ENCODE data around the gene SMAD9.
A peak's percentile ranks its signal among the peaks of the same experiment; 100 is the strongest.

Gene SMAD9

DNA sequence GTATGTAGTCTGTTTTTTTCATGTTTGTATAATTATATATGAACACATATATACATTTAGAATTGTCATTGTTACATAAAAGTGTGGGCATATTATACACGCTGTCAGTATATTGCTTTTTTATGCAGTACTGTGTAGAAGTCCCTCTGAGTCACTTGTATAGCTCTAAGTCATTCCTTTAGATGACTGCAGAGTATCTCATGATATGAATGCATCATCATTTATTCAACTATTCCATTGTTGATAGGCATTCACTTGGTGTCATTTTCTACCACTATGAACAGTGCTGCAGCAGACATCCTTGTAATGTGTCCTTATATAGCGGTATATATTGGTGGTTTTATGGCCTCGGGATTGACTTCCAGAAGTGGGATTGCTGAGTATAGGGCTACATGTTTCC lies 85.7 kb downstream of the SMAD9 start:
- TF ChIP-seq, protein P1, sequence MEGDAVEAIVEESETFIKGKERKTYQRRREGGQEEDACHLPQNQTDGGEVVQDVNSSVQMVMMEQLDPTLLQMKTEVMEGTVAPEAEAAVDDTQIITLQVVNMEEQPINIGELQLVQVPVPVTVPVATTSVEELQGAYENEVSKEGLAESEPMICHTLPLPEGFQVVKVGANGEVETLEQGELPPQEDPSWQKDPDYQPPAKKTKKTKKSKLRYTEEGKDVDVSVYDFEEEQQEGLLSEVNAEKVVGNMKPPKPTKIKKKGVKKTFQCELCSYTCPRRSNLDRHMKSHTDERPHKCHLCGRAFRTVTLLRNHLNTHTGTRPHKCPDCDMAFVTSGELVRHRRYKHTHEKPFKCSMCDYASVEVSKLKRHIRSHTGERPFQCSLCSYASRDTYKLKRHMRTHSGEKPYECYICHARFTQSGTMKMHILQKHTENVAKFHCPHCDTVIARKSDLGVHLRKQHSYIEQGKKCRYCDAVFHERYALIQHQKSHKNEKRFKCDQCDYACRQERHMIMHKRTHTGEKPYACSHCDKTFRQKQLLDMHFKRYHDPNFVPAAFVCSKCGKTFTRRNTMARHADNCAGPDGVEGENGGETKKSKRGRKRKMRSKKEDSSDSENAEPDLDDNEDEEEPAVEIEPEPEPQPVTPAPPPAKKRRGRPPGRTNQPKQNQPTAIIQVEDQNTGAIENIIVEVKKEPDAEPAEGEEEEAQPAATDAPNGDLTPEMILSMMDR (IDR thresholded peaks at IDR 0.05; ENCODE audit: low read depth, low read length, missing control alignments): no peak
- no peak overlapping the region for H3K4me3 ChIP-seq (ENCODE audit: low read depth, low read length)
- no peak for DNase-seq (ENCODE audit: low read depth)
- in situ Hi-C loops (cut with HindIII; ENCODE audit: low sequenced_read_pairs): no loop called here

DNA sequence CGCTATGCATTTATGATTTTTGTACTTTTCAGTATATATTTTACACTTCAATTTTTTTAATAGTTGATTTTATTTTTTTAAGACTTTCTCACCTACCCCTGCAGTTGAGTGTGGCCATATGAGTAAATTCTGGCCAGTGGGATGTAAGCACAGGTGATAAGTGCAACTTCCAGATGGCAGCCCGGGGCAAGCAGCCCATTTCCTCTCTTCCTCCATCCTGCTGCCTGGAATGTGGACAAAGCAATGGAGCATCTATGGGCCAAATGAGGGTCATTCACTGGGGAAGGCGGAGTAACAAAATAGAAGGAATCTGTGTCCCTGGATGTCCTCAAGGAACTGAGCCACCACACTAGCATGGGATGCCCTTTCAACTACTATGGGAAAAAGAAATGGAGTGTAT lies 88.7 kb downstream of the SMAD9 start:
- no peak overlapping the region for H3K4me3 ChIP-seq (ENCODE audit: low read depth, low read length)
- in situ Hi-C loops (cut with HindIII; ENCODE audit: low sequenced_read_pairs): no loop called here
- TF ChIP-seq, protein P1 (IDR thresholded peaks at IDR 0.05; ENCODE audit: low read depth, low read length, missing control alignments): no peak
- DNase-seq (ENCODE audit: low read depth): no peak

DNA sequence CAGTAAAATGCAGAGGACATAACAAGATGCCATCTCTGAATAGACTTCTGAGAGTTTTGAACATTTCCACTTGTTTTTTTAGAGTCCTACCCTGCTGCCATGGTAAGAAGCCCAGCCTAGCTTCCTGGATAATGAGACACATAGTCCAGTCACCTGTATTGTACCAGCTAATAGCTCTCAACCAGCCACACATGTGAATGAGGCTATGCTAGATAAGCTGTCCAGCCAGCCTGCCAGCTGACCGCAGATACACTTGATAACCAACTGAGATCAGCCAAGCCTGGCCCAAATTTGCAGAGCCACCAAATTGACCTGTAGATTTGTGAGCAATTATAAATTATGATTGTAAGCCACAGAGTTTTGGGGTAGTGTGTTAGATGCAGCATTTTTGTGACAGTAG lies 90.3 kb downstream of the SMAD9 start:
- no peak overlapping the region for H3K4me3 ChIP-seq (ENCODE audit: low read depth, low read length)
- TF ChIP-seq, protein P1 (IDR thresholded peaks at IDR 0.05; ENCODE audit: low read depth, low read length, missing control alignments): no peak
- DNase-seq (ENCODE audit: low read depth): no peak
- in situ Hi-C loops (cut with HindIII; ENCODE audit: low sequenced_read_pairs): no loop called here

DNA sequence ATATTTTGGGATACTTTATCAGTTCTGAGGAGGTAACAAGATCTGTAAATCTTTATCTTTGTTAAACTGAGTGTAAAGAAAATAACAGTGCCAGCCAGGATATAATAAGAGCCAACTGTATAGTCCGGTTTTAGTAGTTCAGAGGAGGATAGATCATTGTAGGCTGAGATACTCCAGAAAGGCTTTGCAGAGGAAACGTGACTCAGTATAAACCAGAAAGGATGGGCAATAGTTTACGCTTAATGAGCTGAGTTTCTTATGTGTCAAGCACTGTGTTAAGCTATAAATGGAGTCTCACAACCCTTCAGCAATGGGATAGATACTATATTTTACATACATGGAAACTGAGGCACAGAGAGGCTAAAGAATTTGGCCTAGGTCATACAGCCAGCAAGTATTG lies 97.3 kb downstream of the SMAD9 start:
- no peak for DNase-seq (ENCODE audit: low read depth)
- no peak overlapping the region for H3K4me3 ChIP-seq (ENCODE audit: low read depth, low read length)
- TF ChIP-seq, protein P1 (IDR thresholded peaks at IDR 0.05; ENCODE audit: low read depth, low read length, missing control alignments): no peak
- in situ Hi-C loops (cut with HindIII; ENCODE audit: low sequenced_read_pairs): no loop called here

DNA sequence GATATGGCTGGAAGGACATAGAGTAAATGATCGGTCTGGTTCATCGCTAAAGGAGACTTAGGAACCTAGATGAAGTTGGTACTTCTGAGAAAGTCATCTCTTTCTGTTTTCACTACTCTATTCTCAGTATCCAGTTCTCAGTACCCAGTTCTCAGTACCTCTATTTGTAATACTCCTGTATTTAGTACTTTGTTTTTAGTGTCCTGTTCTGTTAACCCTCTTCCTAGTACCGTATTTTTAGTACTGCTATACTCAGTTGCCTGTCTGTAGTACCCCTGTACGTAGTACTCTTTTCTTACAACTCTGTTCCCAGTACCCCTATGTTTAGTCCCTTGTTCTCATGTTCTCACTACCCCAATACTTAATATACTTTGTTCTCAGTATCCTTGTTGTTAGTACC lies 99.8 kb downstream of the SMAD9 start:
- DNase-seq (ENCODE audit: low read depth): no peak
- H3K4me3 ChIP-seq (ENCODE audit: low read depth, low read length): peak overlapping the region; percentile 56
- TF ChIP-seq, protein P1 (IDR thresholded peaks at IDR 0.05; ENCODE audit: low read depth, low read length, missing control alignments): no peak
- in situ Hi-C loops (cut with HindIII; ENCODE audit: low sequenced_read_pairs): no loop called here

DNA sequence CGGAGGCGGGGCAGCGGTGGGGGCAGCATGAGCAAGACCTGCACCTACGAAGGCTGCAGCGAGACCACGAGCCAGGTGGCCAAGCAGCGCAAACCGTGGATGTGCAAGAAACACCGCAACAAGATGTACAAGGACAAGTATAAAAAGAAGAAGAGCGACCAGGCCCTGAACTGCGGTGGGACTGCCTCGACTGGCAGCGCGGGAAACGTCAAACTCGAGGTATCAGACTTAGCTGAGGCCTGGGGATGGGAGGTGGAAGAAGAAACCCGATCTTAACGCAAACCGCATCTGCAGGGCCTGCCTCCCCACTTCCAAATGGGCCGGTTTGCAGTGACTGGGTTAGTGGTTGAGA lies 100.3 kb downstream of the SMAD9 start:
- no peak for DNase-seq (ENCODE audit: low read depth)
- H3K4me3 ChIP-seq (ENCODE audit: low read depth, low read length): peak overlapping the region; percentile 56
- in situ Hi-C loops (cut with HindIII; ENCODE audit: low sequenced_read_pairs): no loop called here
- TF ChIP-seq, protein P1 (IDR thresholded peaks at IDR 0.05; ENCODE audit: low read depth, low read length, missing control alignments): no peak

All from astrocyte of the cerebellum (primary cell).